HG03575 (cell line): ENCODE measurements around the gene ALDH3A2.
"Not testable (repeated sequence)": the region's sequence is repeated elsewhere in the genome, so short reads cannot be mapped to it uniquely, and the experiment has no call there.

Experiments
- ATAC-seq: cut with Tn5 transposase; IDR thresholded peaks from one replicate; pipeline ENCODE4 v1.9.1; 2021; ENCODE audit not compliant: unreplicated experiment, insufficient number of reproducible peaks, low FRiP score; ENCODE audit errors: extremely low read depth

The ALDH3A2 gene

DNA sequence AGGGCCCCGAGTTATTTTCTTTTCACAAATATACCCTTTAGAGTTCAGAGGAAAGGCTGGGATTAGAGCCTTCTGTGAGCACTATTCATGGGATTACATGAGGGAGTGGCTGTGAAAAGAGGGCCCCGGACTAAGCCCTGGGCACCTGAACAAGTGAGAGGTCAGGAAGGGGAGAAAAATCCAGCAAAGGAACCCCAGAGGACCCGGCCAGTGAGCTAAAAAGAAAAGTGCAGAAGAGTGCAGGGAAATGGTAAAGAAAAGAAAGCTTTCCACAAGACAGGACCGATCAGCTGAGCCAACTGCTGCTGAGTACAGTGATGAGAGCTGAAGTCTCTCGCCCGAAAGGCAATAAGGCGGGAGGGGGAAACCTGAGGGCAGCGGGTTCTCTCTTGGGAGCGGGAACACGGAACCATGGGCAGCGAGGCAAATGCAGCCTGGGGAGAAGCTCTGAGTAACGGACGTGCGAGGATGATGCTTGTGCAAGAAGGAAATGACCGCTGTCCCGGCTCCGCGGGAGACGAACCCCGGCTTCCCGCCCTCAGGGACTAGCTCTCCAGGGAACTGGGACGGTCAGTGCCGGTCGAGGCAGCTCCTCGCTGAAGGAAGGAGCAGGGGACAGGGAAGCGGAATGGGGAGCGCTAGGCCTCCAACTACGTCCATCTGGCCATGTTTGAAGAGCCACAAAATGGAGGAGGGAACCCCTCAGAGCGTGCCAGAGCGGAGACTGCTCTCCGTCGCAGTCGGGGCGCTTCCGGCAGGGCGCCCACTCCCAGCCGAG lies 665 bp upstream of the ALDH3A2 start:
- peak; percentile 13 for ATAC-seq

DNA sequence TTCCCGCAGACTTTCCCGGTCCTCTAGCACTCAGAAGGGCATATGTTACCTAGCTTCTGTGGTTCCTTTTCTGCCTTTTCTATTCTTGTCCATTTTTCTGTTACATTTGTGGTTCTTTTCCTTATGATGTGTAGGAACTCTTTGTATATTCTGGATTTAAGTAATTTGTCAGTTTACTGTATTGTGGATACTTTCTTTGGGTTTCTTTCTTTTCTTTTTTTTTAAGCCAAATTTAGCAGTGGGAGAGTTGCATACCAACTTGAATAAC lies 657 bp downstream of the ALDH3A2 start:
- no peak for ATAC-seq

DNA sequence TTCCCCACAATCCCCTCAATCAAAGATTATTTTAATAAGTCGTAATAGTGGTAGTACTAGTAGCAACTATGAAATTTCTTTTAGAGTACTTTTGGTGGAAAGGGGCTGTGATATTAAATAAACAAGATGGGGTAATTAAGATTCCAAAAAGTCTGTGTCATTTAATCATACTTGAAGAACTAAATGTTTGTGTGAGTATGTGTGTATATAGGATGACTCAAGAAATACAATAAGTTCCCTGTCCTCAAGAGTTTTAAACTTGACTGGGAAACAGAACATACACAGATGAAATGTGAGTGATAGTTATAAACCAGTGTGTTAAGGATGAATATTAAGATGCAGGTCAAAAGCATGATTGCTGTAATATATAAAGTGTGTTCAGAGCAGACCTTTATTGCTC lies 2.3 kb downstream of the ALDH3A2 start:
- ATAC-seq, result no peak

DNA sequence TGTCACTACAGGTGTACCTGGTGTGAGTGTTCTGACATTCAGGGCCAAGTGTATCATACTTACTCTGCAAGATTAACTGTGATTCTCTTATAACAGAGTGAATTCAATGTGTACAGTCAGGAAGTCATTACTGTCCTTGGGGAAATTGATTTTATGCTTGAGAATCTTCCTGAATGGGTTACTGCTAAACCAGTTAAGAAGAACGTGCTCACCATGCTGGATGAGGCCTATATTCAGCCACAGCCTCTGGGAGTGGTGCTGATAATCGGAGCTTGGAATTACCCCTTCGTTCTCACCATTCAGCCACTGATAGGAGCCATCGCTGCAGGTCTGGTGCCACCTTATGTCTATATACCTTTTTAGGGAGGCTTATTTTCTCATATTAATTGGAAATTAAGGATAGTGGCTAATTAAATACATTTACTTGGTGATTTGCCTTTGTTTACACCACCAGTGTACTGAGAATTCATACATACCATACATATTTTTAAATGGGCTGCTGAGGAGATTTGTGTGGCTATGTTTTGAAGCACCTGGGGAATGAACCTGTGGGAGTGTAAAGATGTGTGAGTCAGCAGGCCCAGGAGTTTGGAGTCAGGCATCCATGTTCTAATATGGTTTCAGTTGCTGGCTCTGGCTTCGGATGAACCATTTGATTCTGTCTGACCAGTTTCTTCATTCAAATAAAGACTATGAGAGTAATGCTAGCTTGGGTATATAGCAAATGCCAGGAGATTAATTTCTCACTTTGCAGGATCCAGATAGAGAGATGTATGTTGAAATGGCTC lies 3.1 kb downstream of the ALDH3A2 start:
- ATAC-seq, result no peak

DNA sequence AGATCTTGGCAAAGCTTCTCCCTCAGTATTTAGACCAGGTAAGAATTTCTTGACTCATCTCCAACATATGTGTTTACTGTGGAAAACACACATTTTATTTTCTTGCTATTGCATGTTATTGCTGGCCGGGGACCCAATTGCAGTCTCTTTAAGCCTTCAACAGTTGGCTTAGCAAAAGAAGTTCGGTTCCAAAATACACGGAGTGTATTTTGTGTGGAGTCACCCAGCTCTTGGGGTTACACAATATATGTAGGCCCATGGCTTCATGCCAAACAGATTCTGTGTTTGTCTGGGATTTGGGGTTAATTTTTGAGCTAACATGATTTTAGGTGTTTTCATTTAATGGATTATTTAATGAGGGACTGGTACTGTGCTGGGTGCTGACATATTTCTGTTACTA lies 4.0 kb downstream of the ALDH3A2 start:
- no peak for ATAC-seq

DNA sequence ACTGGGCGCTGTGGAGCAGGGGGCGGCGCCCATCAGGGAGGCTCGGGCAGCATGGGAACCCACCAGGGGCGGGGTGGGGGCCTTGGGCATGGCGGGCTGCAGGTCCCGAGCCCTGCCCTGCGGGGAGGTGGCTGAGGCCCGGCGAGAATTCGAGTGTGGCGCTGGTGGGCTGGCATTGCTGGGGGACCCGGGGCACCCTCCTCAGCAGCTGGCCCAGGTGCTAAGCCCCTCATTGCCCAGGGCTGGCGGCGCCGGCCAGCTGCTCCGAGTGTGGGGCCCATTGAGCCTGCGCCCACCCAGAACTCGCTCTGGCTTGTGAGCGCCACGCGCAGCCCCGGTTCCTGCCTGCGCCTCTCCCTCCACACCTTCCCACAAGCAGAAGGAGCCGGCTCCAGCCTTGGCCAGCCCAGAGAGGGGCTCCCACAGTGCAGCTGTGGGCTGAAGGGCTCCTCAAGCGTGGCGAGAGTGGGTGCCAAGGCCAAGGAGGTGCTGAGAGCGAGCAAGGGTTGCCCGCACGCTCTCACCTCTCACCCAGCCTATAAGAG lies 5.9 kb downstream of the ALDH3A2 start:
- no peak for ATAC-seq

DNA sequence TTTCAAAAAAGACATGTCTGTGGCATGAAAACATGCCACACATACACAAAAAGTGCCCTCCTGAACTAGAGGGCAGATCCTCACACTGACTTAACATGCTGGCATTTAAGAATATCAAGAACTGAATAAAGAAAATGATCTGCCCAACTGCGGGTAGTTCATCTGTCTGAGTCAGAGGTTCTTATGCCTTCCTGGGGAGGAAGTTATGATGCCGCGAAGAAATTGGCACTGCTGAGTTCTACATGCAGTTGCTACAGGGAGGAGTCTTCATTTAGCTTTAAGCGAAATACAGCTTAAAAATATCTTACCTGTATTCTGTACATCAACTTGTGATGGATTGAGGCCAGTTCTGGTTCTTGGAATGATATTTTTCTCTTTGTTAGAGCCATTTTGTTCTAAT lies 6.3 kb downstream of the ALDH3A2 start:
- no peak for ATAC-seq

DNA sequence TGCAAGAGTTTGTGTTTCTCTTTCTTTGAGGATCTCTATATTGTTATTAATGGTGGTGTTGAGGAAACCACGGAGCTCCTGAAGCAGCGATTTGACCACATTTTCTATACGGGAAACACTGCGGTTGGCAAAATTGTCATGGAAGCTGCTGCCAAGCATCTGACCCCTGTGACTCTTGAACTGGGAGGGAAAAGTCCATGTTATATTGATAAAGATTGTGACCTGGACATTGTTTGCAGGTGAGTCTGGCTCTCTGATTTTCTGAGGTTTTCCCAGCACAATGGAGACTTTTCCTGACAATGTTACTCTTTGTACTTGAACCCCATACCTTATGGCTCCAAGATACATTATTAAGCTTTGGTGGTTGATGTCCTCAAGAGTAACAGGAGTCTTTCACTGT lies 7.8 kb downstream of the ALDH3A2 start:
- no peak for ATAC-seq

DNA sequence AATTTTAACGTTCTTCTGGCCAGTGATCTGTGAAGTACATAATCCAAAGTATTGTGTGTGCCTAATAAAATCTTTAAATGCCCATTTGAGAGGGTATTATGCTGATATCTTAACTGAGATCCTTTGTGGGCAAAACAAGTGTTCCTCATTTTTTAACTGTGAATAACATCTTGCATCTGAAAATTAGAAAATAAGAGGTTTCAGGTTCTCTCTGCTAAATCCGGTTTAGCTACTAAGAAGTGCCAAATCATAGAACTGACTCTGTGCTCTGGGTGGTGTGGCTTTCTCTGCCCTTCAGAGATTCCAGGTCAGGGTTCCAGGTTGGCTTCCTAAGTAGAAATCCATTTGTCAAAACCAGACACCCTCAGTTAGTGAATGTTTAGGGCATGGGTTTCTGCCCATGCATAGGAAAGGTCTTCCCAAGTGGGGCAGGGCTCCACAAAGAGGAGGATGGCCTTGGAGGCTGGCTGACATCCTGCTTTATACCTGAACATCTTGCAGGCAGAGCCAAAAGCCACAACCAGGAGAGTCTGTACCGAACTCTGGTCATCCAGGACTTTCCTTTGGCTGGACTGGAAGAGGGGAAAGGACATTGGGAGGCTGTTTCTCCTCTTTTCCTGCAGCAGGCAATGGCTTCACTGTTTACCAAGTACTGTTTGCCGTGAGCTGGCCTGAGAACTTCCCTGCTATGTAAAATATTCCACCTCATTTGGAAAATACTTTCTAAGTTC lies 8.5 kb downstream of the ALDH3A2 start:
- no peak for ATAC-seq

DNA sequence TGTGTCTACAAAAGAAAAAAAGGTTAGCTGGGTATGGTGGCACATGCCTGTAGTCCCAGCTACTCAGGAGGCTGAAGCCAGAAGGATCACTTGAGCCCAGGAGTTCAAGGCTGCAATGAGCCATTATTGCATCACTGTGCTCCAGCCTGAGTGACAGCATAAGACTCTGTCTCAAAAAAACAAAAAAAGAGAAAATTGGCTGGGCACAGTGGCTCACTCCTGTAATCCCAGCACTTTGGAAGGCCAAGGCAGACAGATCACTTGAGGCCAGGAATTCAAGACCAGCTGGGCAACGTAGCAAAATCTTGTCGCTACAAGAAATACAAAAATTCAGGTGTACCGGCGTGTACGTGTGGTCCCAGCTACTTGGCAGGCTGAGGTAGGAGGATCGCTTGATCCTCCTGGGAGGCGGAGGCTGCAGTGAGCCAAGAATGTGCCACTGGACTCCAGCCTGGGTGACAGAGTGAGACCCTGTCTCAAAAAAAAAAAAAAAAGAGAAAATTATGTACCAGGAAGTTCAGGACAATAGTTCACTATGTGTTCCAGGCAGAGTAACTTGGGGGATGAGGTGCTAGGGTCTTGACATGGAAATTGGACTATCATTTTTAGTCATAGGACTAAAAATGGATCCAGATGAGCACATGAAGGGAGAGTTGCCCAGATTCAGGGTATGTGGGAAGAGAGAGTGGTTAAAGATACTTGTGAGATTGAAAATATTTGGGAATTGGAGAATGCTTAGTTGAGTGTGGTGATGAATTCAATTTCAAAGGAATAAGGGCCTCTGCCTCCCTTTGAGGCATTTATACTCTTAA lies 11.0 kb downstream of the ALDH3A2 start:
- no peak for ATAC-seq

DNA sequence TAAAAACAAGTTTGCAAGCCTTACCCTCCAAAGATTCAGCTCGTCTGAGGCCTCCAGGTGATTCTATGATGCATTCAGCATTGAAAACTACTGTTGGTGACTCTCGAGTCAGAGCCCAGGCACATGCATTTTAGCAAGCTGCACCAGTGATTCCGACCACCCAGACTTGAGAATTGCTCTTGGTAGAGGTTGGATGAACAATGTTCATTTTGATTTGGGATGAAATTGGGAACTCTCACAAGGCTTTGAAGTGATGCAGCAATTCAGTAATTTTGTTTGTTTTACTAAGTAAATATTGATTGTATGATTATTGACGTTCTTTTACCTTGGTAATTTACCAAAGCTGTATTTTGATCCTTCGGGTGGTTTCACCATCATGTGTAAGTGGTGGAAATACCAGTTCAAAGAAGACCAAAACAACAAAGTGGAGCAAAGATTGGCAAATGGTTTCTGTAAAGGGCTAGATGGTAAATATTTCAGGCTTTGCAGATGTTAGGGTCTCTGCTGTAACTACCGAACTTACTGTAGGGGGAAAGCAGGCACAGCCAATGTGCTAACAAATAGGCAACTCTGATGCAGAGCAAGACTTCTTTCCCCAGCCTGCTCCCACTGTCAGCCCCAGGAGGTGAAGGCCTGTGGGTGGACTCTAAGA lies 11.8 kb downstream of the ALDH3A2 start:
- ATAC-seq, result no peak

DNA sequence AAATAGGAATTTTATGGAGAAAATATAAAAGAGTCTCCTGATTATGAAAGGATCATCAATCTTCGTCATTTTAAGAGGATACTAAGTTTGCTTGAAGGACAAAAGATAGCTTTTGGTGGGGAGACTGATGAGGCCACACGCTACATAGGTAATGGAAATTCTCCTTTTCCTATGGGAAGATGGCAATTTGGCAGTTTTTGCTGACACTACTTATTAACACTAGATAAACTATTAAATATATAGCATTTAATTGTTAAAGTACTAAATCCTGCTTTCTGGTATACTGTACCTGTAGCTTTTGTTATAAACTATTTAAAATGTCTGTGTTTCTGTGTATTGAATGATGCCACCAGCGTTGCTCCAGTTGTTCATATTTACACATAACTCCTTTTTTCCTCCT lies 12.6 kb downstream of the ALDH3A2 start:
- ATAC-seq, result no peak

DNA sequence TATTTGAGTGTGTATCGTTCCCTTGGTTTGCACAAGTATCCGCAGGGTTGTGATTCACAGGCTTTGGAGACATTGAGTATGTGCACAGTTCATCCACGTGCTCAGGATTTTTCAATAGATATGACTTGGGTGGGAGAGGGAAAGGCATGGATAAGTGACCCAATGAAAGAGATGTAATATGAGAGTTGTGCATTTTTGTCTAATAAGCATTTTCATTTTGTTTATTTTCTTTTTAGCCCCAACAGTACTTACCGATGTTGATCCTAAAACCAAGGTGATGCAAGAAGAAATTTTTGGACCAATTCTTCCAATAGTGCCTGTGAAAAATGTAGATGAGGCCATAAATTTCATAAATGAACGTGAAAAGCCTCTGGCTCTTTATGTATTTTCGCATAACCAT lies 14.5 kb downstream of the ALDH3A2 start:
- ATAC-seq, result no peak

DNA sequence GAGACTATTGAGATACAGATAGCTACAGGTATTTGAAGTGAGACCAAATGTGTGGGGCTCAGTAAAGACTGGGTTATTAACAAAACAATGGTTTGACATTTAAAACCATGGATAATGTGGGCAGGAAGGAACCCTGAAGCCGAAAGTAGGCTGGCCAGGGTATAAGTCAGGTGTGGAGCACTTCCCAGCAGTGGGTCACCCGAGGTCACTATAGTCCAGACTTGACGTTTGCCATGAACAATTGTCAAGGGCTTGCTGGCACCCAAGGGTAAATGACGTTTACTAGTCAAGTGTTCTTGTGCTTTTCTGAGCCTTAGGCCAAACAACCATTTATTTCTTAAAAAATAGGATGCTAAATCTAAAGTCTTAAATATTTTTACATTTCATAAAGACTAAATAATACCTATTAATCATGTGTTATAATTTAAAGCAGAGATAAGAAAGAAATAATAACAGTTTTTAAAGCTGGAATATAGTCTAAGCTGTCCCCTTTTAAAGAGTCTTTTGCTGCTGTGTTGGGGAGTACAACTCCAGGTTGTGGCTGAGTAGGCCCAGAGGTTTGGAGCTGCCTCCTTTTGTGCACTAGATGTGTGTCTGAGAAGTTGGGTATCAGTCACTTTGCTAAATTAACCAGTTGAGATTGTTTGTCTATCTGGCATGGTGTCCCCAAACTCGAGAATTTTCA lies 15.7 kb downstream of the ALDH3A2 start:
- ATAC-seq, result no peak

DNA sequence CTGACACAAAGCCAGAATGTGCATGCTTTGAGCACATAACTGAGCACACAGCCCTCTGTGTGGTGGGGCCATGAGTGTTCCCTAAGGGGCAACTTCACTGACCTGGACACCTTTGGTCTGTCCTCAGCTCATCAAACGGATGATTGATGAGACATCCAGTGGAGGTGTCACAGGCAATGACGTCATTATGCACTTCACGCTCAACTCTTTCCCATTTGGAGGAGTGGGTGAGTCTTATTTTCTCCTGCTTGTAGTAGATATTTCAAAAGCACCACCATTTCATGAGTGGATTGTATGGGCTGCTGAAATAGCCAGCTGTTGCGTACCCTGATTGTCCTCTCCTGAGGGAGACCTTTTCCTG lies 16.2 kb downstream of the ALDH3A2 start:
- ATAC-seq, result no peak

DNA sequence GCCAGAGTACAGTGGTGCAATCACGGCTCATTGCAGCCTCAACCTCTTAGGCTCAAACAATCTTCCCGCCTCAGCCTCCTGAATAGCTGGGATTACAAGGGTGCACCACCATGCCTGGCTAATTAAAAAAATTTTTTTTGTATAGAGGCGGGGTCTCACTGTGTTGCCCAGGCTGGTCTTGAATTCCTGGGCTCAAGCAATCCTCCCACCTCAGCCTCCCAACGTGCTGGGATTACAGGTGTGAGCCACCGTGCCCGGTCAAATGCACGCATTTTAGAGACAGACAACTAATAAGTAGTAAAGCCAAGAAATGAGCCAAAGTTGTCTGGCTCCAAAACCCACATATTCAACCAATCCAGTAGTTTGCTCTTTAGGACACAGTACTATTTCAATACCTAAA lies 21.1 kb downstream of the ALDH3A2 start:
- not testable (repeated sequence) for ATAC-seq

DNA sequence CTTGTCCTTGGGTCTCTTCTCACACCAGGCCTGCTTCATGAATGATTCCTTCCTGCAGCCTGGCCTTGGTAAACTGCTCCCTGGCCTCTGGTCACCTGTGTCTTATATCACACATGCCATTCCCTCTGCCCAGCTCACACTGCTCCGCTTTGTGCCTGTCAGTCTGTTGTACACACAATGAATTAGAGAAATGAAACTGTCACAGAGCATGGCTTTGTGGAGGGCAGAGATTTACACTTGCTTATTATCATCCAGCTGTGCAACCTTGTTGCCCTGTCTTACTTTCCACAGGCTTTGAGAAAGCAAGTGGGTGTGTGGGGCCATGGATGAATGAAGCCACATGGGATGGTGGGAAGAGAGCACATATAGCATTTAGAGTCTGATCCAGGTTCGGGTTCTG lies 22.4 kb downstream of the ALDH3A2 start:
- no peak for ATAC-seq

DNA sequence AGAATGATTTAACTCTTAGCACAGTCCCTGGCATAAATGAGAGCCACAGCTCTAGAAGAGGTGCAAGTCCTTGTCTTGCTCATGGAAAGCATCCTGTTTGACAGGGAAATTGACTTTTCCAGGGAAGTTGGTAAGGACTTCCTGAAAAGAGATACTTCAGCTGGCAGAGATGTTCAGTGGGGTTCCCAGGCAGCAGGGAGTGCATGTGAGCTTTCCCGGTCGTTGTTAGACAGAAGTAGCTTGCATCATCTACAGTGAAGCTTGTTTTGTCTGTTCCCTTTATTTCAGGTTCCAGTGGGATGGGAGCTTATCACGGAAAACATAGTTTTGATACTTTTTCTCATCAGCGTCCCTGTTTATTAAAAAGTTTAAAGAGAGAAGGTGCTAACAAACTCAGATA lies 22.9 kb downstream of the ALDH3A2 start:
- no peak for ATAC-seq
